ENCODE data around the gene CNDP1. TPM values are rescaled to one million over a fixed set of nuclear protein-coding genes. Genes with fewer than 3 reads are reported as not detected.

Gene CNDP1
- total RNA-seq, 1 experiment from 2014 or later = not detected

GRCh38 chr18:74540652-74541421 lies 6.5 kb downstream of the CNDP1 start:
- no peak overlapping the region for H3K27ac ChIP-seq
- no peaks in the 10 kb centered on the region for H3K9me3 ChIP-seq (replicated peaks)
- no peaks in the 10 kb centered on the region for H3K4me1 ChIP-seq
- H3K36me3 ChIP-seq = no peaks in the 10 kb centered on the region
- no peaks in the 10 kb centered on the region for H3K27me3 ChIP-seq
- H3K4me3 ChIP-seq = no peak overlapping the region
- peak in 1 of 2 experiments; percentile 16 for DNase-seq

DNA sequence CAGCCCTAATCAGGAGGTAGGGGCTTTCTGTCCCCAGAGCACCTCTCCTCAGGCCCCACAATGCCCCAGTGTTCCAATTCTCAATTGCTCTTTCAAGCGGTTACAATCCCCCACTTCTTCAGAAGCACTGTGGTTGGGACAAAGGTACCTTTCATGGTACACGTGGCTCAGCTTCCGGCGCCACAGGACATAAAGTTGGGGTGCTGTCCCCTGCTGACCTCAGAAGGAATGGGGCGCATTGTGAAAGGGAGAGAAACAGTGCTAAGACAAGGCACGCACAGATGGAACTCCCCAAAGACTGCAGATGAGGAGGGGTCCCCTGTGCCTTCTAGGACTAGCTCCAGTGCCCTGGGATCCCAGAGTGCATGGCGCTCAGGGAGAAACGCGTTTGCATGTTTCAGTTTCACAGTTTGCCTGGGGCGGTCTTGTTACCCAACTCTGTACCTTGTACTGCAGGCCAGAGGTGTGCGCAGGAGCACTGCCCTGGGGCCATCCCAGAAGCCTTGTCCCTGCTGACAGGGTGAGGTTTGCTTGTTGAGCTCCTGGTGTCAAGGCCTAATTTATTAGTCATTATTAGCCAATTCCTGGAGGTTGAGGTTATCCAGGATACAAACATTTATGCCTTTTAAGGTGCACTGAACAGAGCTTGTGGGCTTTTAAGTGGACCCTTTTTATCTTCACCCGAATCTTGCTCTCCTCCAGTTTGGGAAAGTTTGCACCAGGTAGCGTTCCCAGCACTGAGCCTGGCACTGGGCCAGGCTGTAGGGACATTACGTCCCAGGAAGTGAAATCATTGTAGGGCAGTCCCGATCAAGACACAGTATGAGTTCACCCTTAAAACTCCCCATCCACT lies 7.6 kb downstream of the CNDP1 start:
- Histone ChIP-seq H3K9me3 (replicated peaks) (no peaks in the 10 kb centered on the region), H3K4me3 (no peak overlapping the region)
- no peak for DNase-seq

DNA sequence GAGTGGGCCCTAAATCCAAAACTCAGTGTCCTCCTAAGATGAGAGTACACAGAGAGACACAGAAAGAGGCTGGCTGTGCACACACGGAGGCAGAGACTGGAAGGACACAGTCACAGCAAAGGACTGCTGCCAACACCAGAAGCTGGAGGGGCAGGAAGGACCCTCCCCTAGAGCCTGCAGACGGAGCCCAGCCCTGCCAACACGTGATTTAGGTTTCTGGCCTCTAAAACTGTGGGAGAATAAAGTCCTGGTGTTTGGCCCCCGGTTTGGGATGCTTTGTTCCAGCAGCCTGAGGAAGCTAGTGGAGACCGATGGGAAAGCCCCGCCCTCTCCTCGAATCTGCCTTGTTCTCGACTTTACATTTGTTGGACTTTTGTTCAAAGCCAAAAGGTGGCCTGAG lies 10.6 kb downstream of the CNDP1 start:
- no peak overlapping the region for H3K27ac ChIP-seq
- H3K36me3 ChIP-seq = no peaks in the 10 kb centered on the region
- no peaks in the 10 kb centered on the region for H3K4me1 ChIP-seq
- H3K27me3 ChIP-seq = no peaks in the 10 kb centered on the region
- no peak for DNase-seq
- no peaks in the 10 kb centered on the region for H3K9me3 ChIP-seq (replicated peaks)
- no peak overlapping the region for H3K4me3 ChIP-seq

More for the DNA sequence above, 7.6 kb downstream of the CNDP1 start:
- Histone ChIP-seq H3K27ac (no peak overlapping the region), H3K36me3 (no peaks in the 10 kb centered on the region), H3K4me1 (no peaks in the 10 kb centered on the region), H3K27me3 (no peaks in the 10 kb centered on the region)

GRCh38 chr18:74546007-74546406 lies 11.7 kb downstream of the CNDP1 start:
- Histone ChIP-seq H3K36me3 (no peaks in the 10 kb centered on the region), H3K27ac (no peak overlapping the region), H3K4me3 (no peak overlapping the region), H3K9me3 (replicated peaks) (no peaks in the 10 kb centered on the region), H3K27me3 (no peaks in the 10 kb centered on the region), H3K4me1 (no peaks in the 10 kb centered on the region)
- no peak for DNase-seq

DNA sequence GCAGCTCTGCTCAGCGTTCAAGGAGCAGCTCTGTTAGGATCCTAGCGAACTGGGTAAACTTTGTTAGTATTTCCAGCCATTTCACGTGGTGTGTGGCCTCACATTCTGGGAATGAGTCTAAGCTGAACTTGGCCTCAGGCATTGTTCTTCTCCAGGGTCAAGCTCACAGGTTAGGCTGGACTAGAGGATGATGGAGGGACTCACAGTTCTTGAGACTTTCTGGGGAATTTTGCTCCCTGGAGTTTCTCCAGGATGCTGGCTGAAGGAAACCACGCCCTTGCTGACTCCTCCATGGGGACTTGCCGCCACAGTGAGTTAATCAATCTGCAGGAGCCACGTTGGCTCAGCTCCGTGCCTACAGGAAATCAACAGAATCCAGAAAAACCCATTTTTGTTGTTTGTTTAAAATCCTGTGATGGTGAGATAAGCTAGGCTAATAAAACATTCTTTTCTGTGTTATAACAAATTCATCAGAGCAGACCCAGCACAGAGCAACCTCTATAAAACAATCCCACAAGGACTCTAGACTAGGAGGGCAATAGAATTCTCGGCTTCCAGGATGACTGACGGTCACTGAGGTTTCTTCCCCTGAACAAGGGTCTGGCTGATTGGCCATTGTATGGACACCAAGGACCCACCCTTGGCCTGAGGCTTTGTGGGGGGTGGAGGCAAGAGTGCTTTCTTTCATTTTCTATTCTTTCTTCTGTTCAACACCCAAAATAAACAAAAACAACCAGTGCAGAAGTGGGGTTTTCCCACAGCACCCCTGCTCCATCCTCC lies 12.6 kb downstream of the CNDP1 start:
- no peaks in the 10 kb centered on the region for H3K27me3 ChIP-seq
- no peaks in the 10 kb centered on the region for H3K9me3 ChIP-seq (replicated peaks)
- H3K4me1 ChIP-seq = no peaks in the 10 kb centered on the region
- H3K4me3 ChIP-seq = no peak overlapping the region
- H3K27ac ChIP-seq = no peak overlapping the region
- H3K36me3 ChIP-seq = no peaks in the 10 kb centered on the region
- no peak for DNase-seq

DNA sequence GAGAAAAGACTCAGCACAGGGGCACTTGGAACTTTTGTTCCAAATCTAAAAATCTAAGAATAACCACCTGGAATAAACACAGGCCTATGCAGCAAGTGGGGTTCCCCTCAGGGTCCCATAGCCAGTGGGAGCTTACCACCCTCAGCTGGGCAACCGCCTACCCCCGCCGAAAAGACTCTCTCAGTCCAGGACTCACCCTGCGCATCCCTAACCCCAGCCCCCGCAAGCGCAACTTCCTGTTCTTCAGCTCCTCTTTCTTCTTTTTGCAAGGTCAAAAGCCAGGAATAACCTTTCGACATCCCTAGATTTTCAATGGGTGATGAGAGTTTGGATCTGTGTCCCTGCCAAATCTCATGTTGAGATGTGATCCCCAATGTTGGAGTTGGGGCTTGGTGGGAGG lies 13.6 kb downstream of the CNDP1 start:
- Histone ChIP-seq H3K4me3 (no peak overlapping the region), H3K36me3 (no peaks in the 10 kb centered on the region), H3K27me3 (no peaks in the 10 kb centered on the region), H3K27ac (no peak overlapping the region), H3K9me3 (replicated peaks) (no peaks in the 10 kb centered on the region), H3K4me1 (no peaks in the 10 kb centered on the region)
- DNase-seq = no peak

GRCh38 chr18:74549591-74550104 lies 15.3 kb downstream of the CNDP1 start:
- Histone ChIP-seq H3K4me1 (no peaks in the 10 kb centered on the region), H3K27me3 (no peaks in the 10 kb centered on the region), H3K27ac (no peak overlapping the region), H3K4me3 (no peak overlapping the region), H3K36me3 (no peaks in the 10 kb centered on the region), H3K9me3 (replicated peaks) (no peaks in the 10 kb centered on the region)
- no peak for DNase-seq

- Histone ChIP-seq H3K36me3 (no peaks in the 10 kb centered on the region), H3K9me3 (replicated peaks) (no peaks in the 10 kb centered on the region), H3K27me3 (no peaks in the 10 kb centered on the region), H3K4me3 (no peak overlapping the region), H3K27ac (no peak overlapping the region), H3K4me1 (no peaks in the 10 kb centered on the region)
- DNase-seq = no peak
Measured at GRCh38 chr18:74550886-74551285, 16.6 kb downstream of the CNDP1 start.

DNA sequence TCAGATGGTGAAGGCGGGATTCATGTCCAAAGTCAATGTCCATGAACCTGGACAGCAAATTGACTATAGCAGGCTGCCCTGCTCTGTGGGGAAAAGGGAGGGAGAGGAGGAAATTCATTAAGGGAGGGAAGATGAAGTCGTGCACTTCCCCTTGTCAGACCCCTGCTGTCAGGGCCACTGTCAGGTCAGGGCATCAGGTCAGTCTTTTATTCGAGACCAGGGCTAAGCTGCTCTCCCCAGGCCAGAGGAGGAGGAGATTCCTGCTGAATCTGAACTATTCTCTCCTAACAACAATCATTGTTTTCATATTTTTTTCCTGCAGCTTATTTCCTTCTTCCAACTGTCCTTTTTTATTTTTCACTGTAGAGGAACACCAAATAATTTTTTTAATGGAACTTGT lies 17.2 kb downstream of the CNDP1 start:
- Histone ChIP-seq H3K4me3 (no peak overlapping the region), H3K27ac (no peak overlapping the region), H3K4me1 (no peaks in the 10 kb centered on the region), H3K9me3 (replicated peaks) (no peaks in the 10 kb centered on the region), H3K36me3 (no peaks in the 10 kb centered on the region), H3K27me3 (no peaks in the 10 kb centered on the region)
- DNase-seq = no peak

DNA sequence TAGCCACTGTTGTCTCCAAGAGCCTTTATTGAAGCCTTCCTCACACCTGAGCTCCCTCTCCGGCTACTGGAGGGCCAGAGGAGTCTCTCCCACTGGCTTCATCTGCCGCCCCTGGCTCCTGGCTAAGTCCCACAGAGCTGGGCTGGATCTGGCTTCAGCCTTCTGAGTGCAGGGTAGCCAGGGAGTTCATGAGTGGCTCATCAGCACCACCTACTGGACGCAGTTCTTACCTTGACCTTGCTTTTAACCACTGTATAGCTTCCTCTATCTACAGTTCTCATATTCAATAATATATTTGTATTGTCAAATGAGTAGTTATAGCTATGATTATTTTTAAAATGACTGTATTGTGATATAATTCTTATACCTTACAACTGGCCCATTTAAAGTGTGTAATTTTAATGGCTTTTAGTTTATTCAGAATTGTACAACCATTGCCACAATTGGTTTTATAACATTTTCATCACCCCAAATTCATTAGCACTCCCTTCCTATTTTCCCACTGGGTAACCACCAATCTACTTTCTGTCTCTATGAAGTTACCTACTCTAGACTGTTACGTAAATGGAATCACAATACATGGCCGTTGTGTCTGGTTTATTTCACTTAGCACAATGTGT lies 17.7 kb downstream of the CNDP1 start:
- H3K4me3 ChIP-seq = no peak overlapping the region
- no peaks in the 10 kb centered on the region for H3K4me1 ChIP-seq
- no peaks in the 10 kb centered on the region for H3K9me3 ChIP-seq (replicated peaks)
- no peaks in the 10 kb centered on the region for H3K27me3 ChIP-seq
- no peak overlapping the region for H3K27ac ChIP-seq
- DNase-seq = peak; percentile 50 to 83
- no peaks in the 10 kb centered on the region for H3K36me3 ChIP-seq

- H3K4me1 ChIP-seq = no peaks in the 10 kb centered on the region
- no peaks in the 10 kb centered on the region for H3K9me3 ChIP-seq (replicated peaks)
- no peaks in the 10 kb centered on the region for H3K27me3 ChIP-seq
Measured at GRCh38 chr18:74556126-74556525, 21.8 kb downstream of the CNDP1 start.

GRCh38 chr18:74558096-74558495 lies 23.8 kb downstream of the CNDP1 start:
- no peaks in the 10 kb centered on the region for H3K4me1 ChIP-seq

More at GRCh38 chr18:74556126-74556525, 21.8 kb downstream of the CNDP1 start:
- Histone ChIP-seq H3K36me3 (no peaks in the 10 kb centered on the region), H3K27ac (no peak overlapping the region), H3K4me3 (no peak overlapping the region)
- DNase-seq = no peak

DNA sequence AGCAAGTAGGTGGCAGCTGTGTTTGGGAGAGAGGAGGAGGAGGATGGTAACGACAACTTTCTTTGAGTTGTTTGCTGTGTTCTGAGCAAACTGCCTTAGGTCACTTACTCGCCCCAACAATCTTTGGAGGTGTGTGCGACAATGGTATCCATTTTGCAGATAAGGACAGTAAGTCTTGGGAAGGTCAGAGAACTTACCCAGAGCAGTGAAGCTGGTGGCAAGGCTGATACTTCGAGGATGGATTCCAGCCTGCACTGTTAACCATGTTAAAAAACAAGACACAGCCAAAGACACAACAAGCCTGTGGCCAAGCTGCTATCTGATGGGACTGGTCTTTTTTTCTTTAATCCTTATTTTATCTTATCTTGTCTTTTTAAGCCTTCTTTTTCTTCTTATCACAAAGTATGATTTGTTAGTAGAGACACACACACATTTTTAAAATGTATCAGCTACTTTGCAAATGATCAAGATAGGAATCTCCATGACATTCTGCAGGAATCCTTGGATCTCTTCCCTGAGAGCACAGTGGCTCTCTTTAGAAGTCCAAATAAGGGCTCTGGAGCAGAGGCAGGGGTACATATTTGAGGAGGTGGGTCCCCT lies 27.9 kb downstream of the CNDP1 start:
- Histone ChIP-seq H3K27ac (no peak overlapping the region), H3K4me3 (no peak overlapping the region), H3K4me1 (no peaks in the 10 kb centered on the region), H3K9me3 (replicated peaks) (no peaks in the 10 kb centered on the region), H3K36me3 (no peaks in the 10 kb centered on the region), H3K27me3 (no peaks in the 10 kb centered on the region)
- no peak for DNase-seq

More at GRCh38 chr18:74558096-74558495, 23.8 kb downstream of the CNDP1 start:
- no peak for DNase-seq
- H3K27ac ChIP-seq = no peak overlapping the region
- no peak overlapping the region for H3K4me3 ChIP-seq
- no peaks in the 10 kb centered on the region for H3K36me3 ChIP-seq
- H3K27me3 ChIP-seq = no peaks in the 10 kb centered on the region
- no peaks in the 10 kb centered on the region for H3K9me3 ChIP-seq (replicated peaks)

GRCh38 chr18:74562775-74563174 lies 28.5 kb downstream of the CNDP1 start:
- Histone ChIP-seq H3K27ac (no peak overlapping the region), H3K36me3 (no peaks in the 10 kb centered on the region), H3K27me3 (no peaks in the 10 kb centered on the region), H3K4me3 (no peak overlapping the region), H3K4me1 (no peaks in the 10 kb centered on the region), H3K9me3 (replicated peaks) (no peaks in the 10 kb centered on the region)
- DNase-seq = no peak
